K562 (cell line): ENCODE measurements around the gene PPP1R9A. TPM values are rescaled to one million over a fixed set of nuclear protein-coding genes. Genes with fewer than 3 reads are reported as not detected.

ENCODE experiments used
- ATAC-seq: fragments of 200-7000 bp; cut with Tn5 transposase; 3 replicates; pipeline ENCODE4 v1.9.1; 2020; ENCODE audit warnings: moderate library complexity
- BruUV-seq: library from RNA; stranded (reverse); fragments of 400-500 nt; replicated peaks from 2 replicates; lab custom pipeline; 2021; lab: Mats Ljungman, UMichigan
- CTCF ChIA-PET: fragments of 300-600 bp; formaldehyde crosslinking; extraction: SDS; loops from one replicate; lab custom pipeline; 2021; ENCODE audit warnings: low intra/inter-chr PET ratio; lab: Yijun Ruan, JAX
- POLR2A ChIA-PET: fragments of 300-600, 350-650 bp; sonication (Branson Sonifier 250); formaldehyde crosslinking; extraction: SDS; loops from one replicate; lab custom pipeline; 2021; ENCODE audit warnings: antibody characterized with exemption, inconsistent platforms; lab: Yijun Ruan, JAX
- DNase-seq, 4 experiments: peaks; one replicate each; pipeline versions ENCODE4 v3.0.0 to v3.0.0-alpha.2; 2011 to 2018; ENCODE audit warnings: low spot score in 3 of 4, mixed read lengths in 3 of 4; ENCODE audit errors: extremely low read depth in 1 of 4
- FAIRE-seq: peaks from 2 replicates; lab custom pipeline; 2011; peaks lifted over from hg19 to GRCh38; lab: Jason Lieb, UNC
- H2AFZ ChIP-seq: 2 replicates; pipeline ENCODE4 v1.6.0; 2011; ENCODE audit warnings: low read depth, low read length, control low read depth, inconsistent platforms
- H3K27ac ChIP-seq: fragments of 200-600 bp; 3 replicates; pipeline ENCODE4 v1.8.0; 2011; ENCODE audit warnings: low read depth, mild to moderate bottlenecking, control low read depth, inconsistent platforms, low read length, moderate library complexity, mixed read lengths; ENCODE audit errors: extremely low read depth
- H3K27me3 ChIP-seq, 2 experiments: fragments of 300-600 bp in 1 of 2; 2 replicates in 1 of 2; 3 replicates in 1 of 2; pipeline versions ENCODE4 v1.6.0 to v1.8.0; 2011; ENCODE audit warnings: inconsistent platforms in 2 of 2, low read length in 2 of 2, mild to moderate bottlenecking in 1 of 2, mixed read lengths in 1 of 2, moderate library complexity in 1 of 2; ENCODE audit not compliant: control insufficient read depth in 2 of 2, insufficient read depth in 2 of 2
- H3K36me3 ChIP-seq: fragments of 300-600 bp; 3 replicates; pipeline ENCODE4 v1.8.0; 2011; ENCODE audit warnings: mild to moderate bottlenecking, low read length, inconsistent platforms; ENCODE audit not compliant: control insufficient read depth, insufficient read depth
- H3K4me1 ChIP-seq, 2 experiments: fragments of 200-600 bp in 1 of 2; replicated peaks in 1 of 2; 2 replicates in 1 of 2; 3 replicates in 1 of 2; pipeline versions ENCODE4 v1.5.1 to v1.8.0; 2011; ENCODE audit warnings: inconsistent platforms in 2 of 2, low read length in 2 of 2, mild to moderate bottlenecking in 1 of 2, mixed read lengths in 1 of 2, moderate library complexity in 1 of 2; ENCODE audit not compliant: control insufficient read depth in 2 of 2, insufficient read depth in 2 of 2
- H3K4me2 ChIP-seq: 2 replicates; pipeline ENCODE4 v1.6.1; 2011; ENCODE audit warnings: low read length, control low read depth, inconsistent platforms, mixed read lengths; ENCODE audit not compliant: insufficient read depth
- H3K4me3 ChIP-seq: fragments of 200-600 bp; sonication (generic), shearing (Covaris generic); 2 replicates; pipeline ENCODE4 v1.5.1; 2016; ENCODE audit warnings: control low read depth, inconsistent platforms
- H3K79me2 ChIP-seq: fragments of 200-600 bp; 3 replicates; pipeline ENCODE4 v1.8.0; 2011; ENCODE audit warnings: low read length, inconsistent platforms; ENCODE audit not compliant: control insufficient read depth, insufficient read depth
- H3K9ac ChIP-seq, 2 experiments: 2 replicates each; pipeline versions ENCODE4 v1.6.0 to v1.6.1; 2011; ENCODE audit warnings: low read depth in 2 of 2, low read length in 2 of 2, control low read depth in 1 of 2, inconsistent platforms in 1 of 2, mild to moderate bottlenecking in 1 of 2, mixed read lengths in 1 of 2; ENCODE audit not compliant: insufficient read depth in 1 of 2
- H3K9me1 ChIP-seq: one replicate; pipeline ENCODE4 v1.6.0; 2011; ENCODE audit warnings: inconsistent platforms, mild to moderate bottlenecking, low read length, moderate library complexity; ENCODE audit not compliant: control insufficient read depth, insufficient read depth
- H3K9me3 ChIP-seq: replicated peaks from 2 replicates; pipeline ENCODE4 v1.5.1; 2011; ENCODE audit warnings: low read depth, low read length, inconsistent platforms; ENCODE audit not compliant: control insufficient read depth, insufficient read depth
- H4K20me1 ChIP-seq: replicated peaks from 2 replicates; pipeline ENCODE4 v1.6.1; 2011; ENCODE audit warnings: low read length, inconsistent platforms, mixed read lengths; ENCODE audit not compliant: control insufficient read depth, insufficient read depth
- BCLAF1 ChIP-seq, 2 experiments: fragments of 450-650 bp in 1 of 2; IDR thresholded peaks; 2 replicates each; pipeline ENCODE4 v1.6.1; 2011 to 2017; ENCODE audit warnings: low read depth in 2 of 2, antibody characterized with exemption in 1 of 2, borderline replicate concordance in 1 of 2, low read length in 1 of 2, mild to moderate bottlenecking in 1 of 2, mixed read lengths in 1 of 2; ENCODE audit not compliant: control insufficient read depth in 1 of 2
- RB1 ChIP-seq: fragments of 450-650 bp; IDR thresholded peaks from 2 replicates; pipeline ENCODE4 v1.6.1; 2017; ENCODE audit warnings: low read depth, mild to moderate bottlenecking
- REST ChIP-seq, 2 experiments: fragments of 450-650 bp; formaldehyde crosslinking in 1 of 2; IDR thresholded peaks; 2 replicates each; pipeline versions ENCODE4 v1.4.0 to v1.6.1; 2014 to 2020; ENCODE audit warnings: mild to moderate bottlenecking in 2 of 2, borderline replicate concordance in 1 of 2, low read depth in 1 of 2
- SFPQ ChIP-seq: fragments of 200-400 bp; formaldehyde crosslinking; IDR thresholded peaks from 2 replicates; pipeline ENCODE4 v1.6.1; 2017; ENCODE audit warnings: mild to moderate bottlenecking, low read depth, low read length, moderate library complexity
- SMARCC2 ChIP-seq: fragments of 450-650 bp; IDR thresholded peaks from 2 replicates; pipeline ENCODE4 v1.6.1; 2017; ENCODE audit warnings: antibody characterized with exemption, moderate library complexity, mild to moderate bottlenecking, low read depth
- WGBS: fragments of 100-300 bp; shearing (Covaris generic); methylation state at CpG from one replicate; pipeline ENCODE4 v1.1.6; 2016; ENCODE audit warnings: low coverage, mixed read lengths; ENCODE audit not compliant: insufficient coverage; ENCODE audit errors: missing lambda C conversion rate; 5-methylcytosine and 5-hydroxymethylcytosine counted together
- in situ Hi-C: fragments of 300-500 bp; cut with MboI; formaldehyde crosslinking; loops from 4 replicates; pipeline ENCODE4 v1.15.0; 2018; ENCODE audit warnings: inconsistent platforms, mixed read lengths
- intact Hi-C: fragments of 100-400 bp; cut with micrococcal nuclease; formaldehyde crosslinking; loops from 2 replicates; pipeline ENCODE4 v1.14.2; 2022
- polyA plus RNA-seq, 8 experiments: library from polyadenylated mRNA; depleted of rRNA in 4 of 8; stranded (reverse) in 5 of 8; unstranded in 3 of 8; fragments of >200 nt; fragmentation: Nextera tagmentation in 2 of 8; fragmentation: Illumina TruSeq in 1 of 8; extraction: Ambion mirVana in 2 of 8; extraction: Trizol in 1 of 8; gene quantifications; 2 replicates each; pipeline versions ENCODE4 v1.2.1 to v1.2.3, GENCODE V29; 2011 to 2014; ENCODE audit warnings: inconsistent platforms in 1 of 8, missing spikeins in 1 of 8
- total RNA-seq, 7 experiments: library from RNA; depleted of rRNA in 6 of 7; stranded (reverse); fragments of >200 nt in 6 of 7; fragmentation: Illumina TruSeq in 2 of 7; extraction: Trizol in 2 of 7; gene quantifications; 2 replicates each; pipeline versions ENCODE4 v1.2.1 to v1.2.3, GENCODE V29; 2011 to 2021; ENCODE audit warnings: low replicate concordance in 1 of 7

The PPP1R9A gene
- total and polyA plus RNA-seq, 9 of the 15 experiments (the other 6 are each of a cell fraction or from before 2014, with no cell fraction given), result 0.24 TPM; not detected in 8

GRCh38 chr7:95240921-95241320, 333.5 kb downstream of the PPP1R9A start (continued):
- TF ChIP-seq RB1, result no peak

GRCh38 chr7:95242266-95242665, 334.9 kb downstream of the PPP1R9A start:
- Histone ChIP-seq H3K36me3 (no peaks in the 10 kb centered on the region), H3K9me3 (no peaks in the 10 kb centered on the region), H3K9me1 (no peaks in the 10 kb centered on the region), H3K4me2 (no peak overlapping the region), H3K27me3 (no peaks in the 10 kb centered on the region), H2AFZ (no peak overlapping the region), H4K20me1 (no peaks in the 10 kb centered on the region), H3K4me3 (no peak overlapping the region), H3K79me2 (no peaks in the 10 kb centered on the region), H3K27ac (no peak overlapping the region), H3K4me1 (no peaks in the 10 kb centered on the region), H3K9ac (no peak overlapping the region)
- FAIRE-seq (no peak), ATAC-seq (no peak), DNase-seq (no peak)
- no TSS peak for BruUV-seq
- WGBS, result 0% methylated on average over 2 of the region's 2 CpGs
- intact Hi-C loops (loop anchor here (10.0 kb wide), 1 partner anchor 957 kb away; no protein-coding TSS in a partner anchor), in situ Hi-C loops (no loop called here)
- no peak for TF ChIP-seq BCLAF1 (IDR thresholded peaks at IDR 0.05; ENCODE audit: borderline replicate concordance in 1 of 2, control insufficient read depth in 1 of 2, low read depth in 2 of 2, low read length in 1 of 2)
- TF ChIP-seq SFPQ, result no peak
- no peak for TF ChIP-seq REST (IDR thresholded peaks at IDR 0.05; ENCODE audit: borderline replicate concordance)
- no peak for TF ChIP-seq REST (CRISPR knock-in tag; IDR thresholded peaks at IDR 0.05; ENCODE audit: low read depth)
- no peak for TF ChIP-seq SMARCC2
- CTCF ChIA-PET, result no interaction called here
- POLR2A ChIA-PET, result no interaction called here
